Erythroblast (primary cell): ENCODE measurements around the gene TMEM131.

Experiments used
- GATA1 ChIP-seq: IDR thresholded peaks from 2 replicates; pipeline ENCODE4 v1.6.1; 2011; ENCODE audit warnings: low read depth, mild to moderate bottlenecking, control low read depth, low read length, moderate library complexity
- POLR2A ChIP-seq: IDR thresholded peaks from 2 replicates; pipeline ENCODE4 v1.6.1; 2011; ENCODE audit warnings: mild to moderate bottlenecking, low read length

- no peak for TF ChIP-seq POLR2A
- no peak for TF ChIP-seq GATA1
These were observed 3.8 kb upstream of the TMEM131 start for GRCh38 chr2:97999536-97999935.
